HL-60 (cell line): ENCODE results near the gene RUNDC1.

Source experiments
- DNase-seq, 2 experiments: peaks; one replicate each; pipeline ENCODE4 v3.0.0-alpha.2; 2010 to 2020; ENCODE audit warnings: low read depth in 1 of 2, low spot score in 1 of 2
- H3K27ac ChIP-seq: fragments of 250-450 bp; sonication (Bioruptor Pico); replicated peaks from 2 replicates; pipeline ENCODE4 v1.5.1; 2020; ENCODE audit warnings: mild to moderate bottlenecking, moderate library complexity
- H3K27me3 ChIP-seq: fragments of 250-450 bp; sonication (Bioruptor Pico); 2 replicates; pipeline ENCODE4 v1.5.1; 2021; ENCODE audit warnings: mild to moderate bottlenecking, moderate library complexity; ENCODE audit not compliant: insufficient read depth, poor library complexity, severe bottlenecking
- H3K4me3 ChIP-seq: replicated peaks from 2 replicates; pipeline ENCODE4 v1.5.1; 2011; ENCODE audit warnings: mild to moderate bottlenecking, control low read depth, low read length; ENCODE audit not compliant: insufficient read depth
- CTCF ChIP-seq: IDR thresholded peaks from one replicate; pipeline ENCODE4 v1.5.1; 2011; ENCODE audit warnings: low read length, control low read depth, inconsistent platforms; ENCODE audit not compliant: insufficient read depth
- GABPA ChIP-seq: IDR thresholded peaks from 2 replicates; pipeline ENCODE4 v1.6.1; 2012; ENCODE audit warnings: low read depth
- POLR2AphosphoS5 ChIP-seq: IDR thresholded peaks from 2 replicates; pipeline ENCODE4 v1.6.1; 2012; ENCODE audit warnings: low read depth
- SPI1 ChIP-seq: IDR thresholded peaks from 2 replicates; pipeline ENCODE4 v1.6.1; 2012; ENCODE audit warnings: low read depth, mild to moderate bottlenecking, borderline replicate concordance
- long read RNA-seq: library from polyadenylated mRNA; unstranded; transcript quantifications from one replicate; pipeline ENCODE4 v2.0.0, GENCODE V29; 2020
- TF ChIP-seq, protein P1 (sequence below): IDR thresholded peaks from 2 replicates; pipeline ENCODE4 v1.6.1; 2012; ENCODE audit warnings: low read depth; ENCODE audit not compliant: insufficient replicate concordance

RUNDC1 gene
- long read RNA-seq, transcript RUNDC1-201 (5 exons, 3,828 nt): major isoform, 9 of 13 reads
- long read RNA-seq, partial matches to known transcripts: 3 of 13 reads
- long read RNA-seq, other reads (novel, unspliced or antisense): 1 of 13 reads

- Histone ChIP-seq H3K27ac (peak within 1 kb of the TSS; percentile 79), H3K4me3 (peak within 1 kb of the TSS; percentile 93), H3K27me3 (no peaks in the 10 kb centered on the region)
- no peak for TF ChIP-seq CTCF
- no peak for TF ChIP-seq SPI1
- TF ChIP-seq, protein P1, sequence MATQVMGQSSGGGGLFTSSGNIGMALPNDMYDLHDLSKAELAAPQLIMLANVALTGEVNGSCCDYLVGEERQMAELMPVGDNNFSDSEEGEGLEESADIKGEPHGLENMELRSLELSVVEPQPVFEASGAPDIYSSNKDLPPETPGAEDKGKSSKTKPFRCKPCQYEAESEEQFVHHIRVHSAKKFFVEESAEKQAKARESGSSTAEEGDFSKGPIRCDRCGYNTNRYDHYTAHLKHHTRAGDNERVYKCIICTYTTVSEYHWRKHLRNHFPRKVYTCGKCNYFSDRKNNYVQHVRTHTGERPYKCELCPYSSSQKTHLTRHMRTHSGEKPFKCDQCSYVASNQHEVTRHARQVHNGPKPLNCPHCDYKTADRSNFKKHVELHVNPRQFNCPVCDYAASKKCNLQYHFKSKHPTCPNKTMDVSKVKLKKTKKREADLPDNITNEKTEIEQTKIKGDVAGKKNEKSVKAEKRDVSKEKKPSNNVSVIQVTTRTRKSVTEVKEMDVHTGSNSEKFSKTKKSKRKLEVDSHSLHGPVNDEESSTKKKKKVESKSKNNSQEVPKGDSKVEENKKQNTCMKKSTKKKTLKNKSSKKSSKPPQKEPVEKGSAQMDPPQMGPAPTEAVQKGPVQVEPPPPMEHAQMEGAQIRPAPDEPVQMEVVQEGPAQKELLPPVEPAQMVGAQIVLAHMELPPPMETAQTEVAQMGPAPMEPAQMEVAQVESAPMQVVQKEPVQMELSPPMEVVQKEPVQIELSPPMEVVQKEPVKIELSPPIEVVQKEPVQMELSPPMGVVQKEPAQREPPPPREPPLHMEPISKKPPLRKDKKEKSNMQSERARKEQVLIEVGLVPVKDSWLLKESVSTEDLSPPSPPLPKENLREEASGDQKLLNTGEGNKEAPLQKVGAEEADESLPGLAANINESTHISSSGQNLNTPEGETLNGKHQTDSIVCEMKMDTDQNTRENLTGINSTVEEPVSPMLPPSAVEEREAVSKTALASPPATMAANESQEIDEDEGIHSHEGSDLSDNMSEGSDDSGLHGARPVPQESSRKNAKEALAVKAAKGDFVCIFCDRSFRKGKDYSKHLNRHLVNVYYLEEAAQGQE: peak; percentile 14
- peak; percentile 69 to 89 for DNase-seq
Measured at GRCh38 chr17:42980274-42980765, at the start of gene RUNDC1. RUNDC1 (plus strand) TSS chr17:42980565; CDS start chr17:42980577, 12 bp downstream.

GRCh38 chr17:42937712-42938596 is 42.4 kb upstream of the RUNDC1 start:
- TF ChIP-seq SPI1 (no peak), GABPA (no peak), CTCF (peak; percentile 28)
- DNase-seq: peak in 1 of 2 experiments; percentile 43
- Histone ChIP-seq H3K4me3 (no peak overlapping the region), H3K27me3 (no peaks in the 10 kb centered on the region), H3K27ac (no peak overlapping the region)

GRCh38 chr17:42944211-42944610 is 36.2 kb upstream of the RUNDC1 start:
- no peak for TF ChIP-seq GABPA
- TF ChIP-seq, protein P1: no peak
- no peak for TF ChIP-seq CTCF
- no peak for TF ChIP-seq SPI1
- TF ChIP-seq POLR2AphosphoS5: no peak
- DNase-seq: no peak
- H3K27ac ChIP-seq: no peak overlapping the region
- no peaks in the 10 kb centered on the region for H3K27me3 ChIP-seq
- H3K4me3 ChIP-seq: no peak overlapping the region
